Effector memory CD8-positive, alpha-beta T cell (primary cell): Measurements from ENCODE around the gene KRTAP10-9.
"Not testable (repeated sequence)": the region's sequence is repeated elsewhere in the genome, so short reads cannot be mapped to it uniquely, and the experiment has no call there.

ENCODE experiments used
- ATAC-seq: fragments of 150-1000 bp; cut with Tn5 transposase; replicated peaks from 2 replicates; pipeline ENCODE4 v1.10.0; 2021; ENCODE audit warnings: mild to moderate bottlenecking, moderate library complexity
- DNase-seq, 3 experiments: peaks; one replicate each; pipeline ENCODE4 v3.0.0; 2021
- H3K27ac Mint-ChIP-seq, 2 donors: one replicate each; pipeline ENCODE4 v1.8.0; 2022; ENCODE audit warnings: mild to moderate bottlenecking in 2 of 2, mixed read lengths in 2 of 2, moderate library complexity in 2 of 2
- H3K27me3 Mint-ChIP-seq, 2 donors: one replicate each; pipeline ENCODE4 v1.8.0; 2022; ENCODE audit warnings: mixed read lengths in 2 of 2
- H3K36me3 Mint-ChIP-seq: one replicate; pipeline ENCODE4 v1.8.0; 2022; ENCODE audit warnings: mild to moderate bottlenecking, moderate library complexity, mixed read lengths; ENCODE audit not compliant: insufficient read depth
- H3K4me1 Mint-ChIP-seq, 2 donors: one replicate each; pipeline ENCODE4 v1.8.0; 2022; ENCODE audit warnings: low read depth in 2 of 2, mixed read lengths in 2 of 2
- H3K4me3 Mint-ChIP-seq, 2 donors: one replicate each; pipeline ENCODE4 v1.8.0; 2022; ENCODE audit warnings: mild to moderate bottlenecking in 2 of 2, mixed read lengths in 2 of 2, moderate library complexity in 2 of 2
- H3K9me3 Mint-ChIP-seq, 2 donors: one replicate each; pipeline ENCODE4 v1.8.0; 2022; ENCODE audit warnings: mixed read lengths in 2 of 2

The KRTAP10-9 gene

GRCh38 chr21:44646366-44647221 is 19.7 kb downstream of the KRTAP10-9 start, which contains the start of gene KRTAP10-11:
TSS of gene KRTAP10-11 (plus strand) at chr21:44646414. CDS start at chr21:44646459, 45 bp downstream.
- peaks cover 10 to 14% of the 10 kb centered on the region in 2 donors for H3K4me1 Mint-ChIP-seq
- not testable (repeated sequence) for H3K27me3 Mint-ChIP-seq, H3K4me3 Mint-ChIP-seq, ATAC-seq, DNase-seq, H3K36me3 Mint-ChIP-seq
- H3K27ac Mint-ChIP-seq = peak within 1 kb of the TSS in 1 of 2 donors; percentile 63
- H3K9me3 Mint-ChIP-seq = peaks cover 12 to 22% of the 10 kb centered on the region in 2 donors

- ATAC-seq = no peak
- H3K4me1 Mint-ChIP-seq = peaks cover 10 to 15% of the 10 kb centered on the region in 2 donors
Measured at GRCh38 chr21:44647222-44647552, 20.3 kb downstream of the KRTAP10-9 start.

GRCh38 chr21:44648557-44649311 is 21.8 kb downstream of the KRTAP10-9 start:
- Mint-ChIP-seq H3K27ac (peak overlapping the region in 1 of 2 donors; percentile 67), H3K4me3 (no peak overlapping the region), H3K36me3 (peaks cover 4% of the 10 kb centered on the region), H3K4me1 (peaks cover 14 to 20% of the 10 kb centered on the region in 2 donors), H3K9me3 (peaks cover 12 to 14% of the 10 kb centered on the region in 2 donors), H3K27me3 (peaks cover 0 to 8% of the 10 kb centered on the region in 2 donors)
- ATAC-seq (no peak), DNase-seq (no peak)

More at GRCh38 chr21:44647222-44647552, 20.3 kb downstream of the KRTAP10-9 start:
- Mint-ChIP-seq H3K9me3 (peaks cover 12 to 22% of the 10 kb centered on the region in 2 donors), H3K27me3 (peaks cover 0 to 8% of the 10 kb centered on the region in 2 donors), H3K36me3 (peaks cover 4% of the 10 kb centered on the region), H3K4me3 (no peak overlapping the region), H3K27ac (peak overlapping the region in 1 of 2 donors; percentile 63)
- no peak for DNase-seq

GRCh38 chr21:44649521-44650100 is 22.7 kb downstream of the KRTAP10-9 start:
- no peak for ATAC-seq
- Mint-ChIP-seq H3K4me3 (no peak overlapping the region), H3K36me3 (peaks cover 10% of the 10 kb centered on the region), H3K4me1 (peaks cover 22 to 29% of the 10 kb centered on the region in 2 donors), H3K27ac (peak overlapping the region in 1 of 2 donors; percentile 67), H3K27me3 (peaks cover 0 to 8% of the 10 kb centered on the region in 2 donors), H3K9me3 (peaks cover 5% of the 10 kb centered on the region in 2 donors)
- DNase-seq = no peak

GRCh38 chr21:44650265-44650972 is 23.5 kb downstream of the KRTAP10-9 start:
- Mint-ChIP-seq H3K9me3 (no peaks in the 10 kb centered on the region), H3K4me1 (peaks cover 24 to 35% of the 10 kb centered on the region in 2 donors), H3K27me3 (peaks cover 0 to 8% of the 10 kb centered on the region in 2 donors), H3K4me3 (no peak overlapping the region), H3K36me3 (peaks cover 13% of the 10 kb centered on the region), H3K27ac (peak overlapping the region; percentile 30 to 67)
- no peak for DNase-seq
- ATAC-seq = no peak

GRCh38 chr21:44650973-44651675 is 24.2 kb downstream of the KRTAP10-9 start:
- Mint-ChIP-seq H3K4me1 (peaks cover 26 to 36% of the 10 kb centered on the region in 2 donors), H3K27me3 (peaks cover 0 to 8% of the 10 kb centered on the region in 2 donors), H3K4me3 (no peak overlapping the region), H3K36me3 (peaks cover 13% of the 10 kb centered on the region), H3K27ac (peak overlapping the region; percentile 30 to 67), H3K9me3 (no peaks in the 10 kb centered on the region)
- DNase-seq (no peak), ATAC-seq (no peak)

- H3K4me3 Mint-ChIP-seq = no peak overlapping the region
- peaks cover 41 to 47% of the 10 kb centered on the region in 2 donors for H3K4me1 Mint-ChIP-seq
- peak overlapping the region; percentile 91 to 93 for H3K27ac Mint-ChIP-seq
Measured at GRCh38 chr21:44653123-44653522, 26.2 kb downstream of the KRTAP10-9 start.

GRCh38 chr21:44653656-44654575 is 27.0 kb downstream of the KRTAP10-9 start:
- Mint-ChIP-seq H3K4me3 (peak overlapping the region; percentile 74 to 78), H3K9me3 (peaks cover 3 to 8% of the 10 kb centered on the region in 2 donors), H3K36me3 (peaks cover 31% of the 10 kb centered on the region), H3K4me1 (peaks cover 49 to 55% of the 10 kb centered on the region in 2 donors), H3K27me3 (no peaks in the 10 kb centered on the region), H3K27ac (peak overlapping the region; percentile 91 to 93)
- DNase-seq (peak; percentile 64 to 79 (median 77)), ATAC-seq (peak; percentile 77)

More at GRCh38 chr21:44653123-44653522, 26.2 kb downstream of the KRTAP10-9 start:
- Mint-ChIP-seq H3K9me3 (peaks cover 0 to 8% of the 10 kb centered on the region in 2 donors), H3K36me3 (peaks cover 24% of the 10 kb centered on the region), H3K27me3 (no peaks in the 10 kb centered on the region)
- no peak for ATAC-seq
- no peak for DNase-seq

GRCh38 chr21:44654576-44655175 is 27.8 kb downstream of the KRTAP10-9 start, which contains the start of gene KRTAP12-4:
TSS of gene KRTAP12-4 (minus strand) at chr21:44654659. CDS start at chr21:44654614, 45 bp downstream.
- H3K36me3 Mint-ChIP-seq = peaks cover 27% of the 10 kb centered on the region
- ATAC-seq = no peak
- H3K4me3 Mint-ChIP-seq = peak within 1 kb of the TSS; percentile 74 to 78
- DNase-seq = no peak
- peak within 1 kb of the TSS; percentile 91 to 93 for H3K27ac Mint-ChIP-seq
- peaks cover 3 to 8% of the 10 kb centered on the region in 2 donors for H3K9me3 Mint-ChIP-seq
- H3K4me1 Mint-ChIP-seq = peaks cover 55 to 62% of the 10 kb centered on the region in 2 donors
- H3K27me3 Mint-ChIP-seq = no peaks in the 10 kb centered on the region

GRCh38 chr21:44656868-44657267 is 30.0 kb downstream of the KRTAP10-9 start:
- Mint-ChIP-seq H3K4me3 (peak overlapping the region; percentile 70 to 74), H3K4me1 (peaks cover 57 to 62% of the 10 kb centered on the region in 2 donors), H3K27me3 (no peaks in the 10 kb centered on the region), H3K36me3 (peaks cover 27% of the 10 kb centered on the region), H3K9me3 (peaks cover 3 to 8% of the 10 kb centered on the region in 2 donors), H3K27ac (peak overlapping the region; percentile 95 to 96)
- no peak for DNase-seq
- no peak for ATAC-seq
